K562 (cell line): ENCODE data around the gene CHRM4. TPM values are rescaled to one million over a fixed set of nuclear protein-coding genes. Genes with fewer than 3 reads are reported as not detected.

Source experiments
- ZNF318 ChIP-seq, 2 experiments: fragments of 450-650 bp; IDR thresholded peaks; 2 replicates each; pipeline ENCODE4 v1.6.1; 2016; ENCODE audit warnings: mild to moderate bottlenecking in 2 of 2, borderline replicate concordance in 1 of 2, low read depth in 1 of 2, moderate library complexity in 1 of 2
- polyA plus RNA-seq, 8 experiments: library from polyadenylated mRNA; depleted of rRNA in 4 of 8; stranded (reverse) in 5 of 8; unstranded in 3 of 8; fragments of >200 nt; fragmentation: Nextera tagmentation in 2 of 8; fragmentation: Illumina TruSeq in 1 of 8; extraction: Ambion mirVana in 2 of 8; extraction: Trizol in 1 of 8; gene quantifications; 2 replicates each; pipeline versions ENCODE4 v1.2.1 to v1.2.3, GENCODE V29; 2011 to 2014; ENCODE audit warnings: inconsistent platforms in 1 of 8, missing spikeins in 1 of 8
- total RNA-seq, 7 experiments: library from RNA; depleted of rRNA in 6 of 7; stranded (reverse); fragments of >200 nt in 6 of 7; fragmentation: Illumina TruSeq in 2 of 7; extraction: Trizol in 2 of 7; gene quantifications; 2 replicates each; pipeline versions ENCODE4 v1.2.1 to v1.2.3, GENCODE V29; 2011 to 2021; ENCODE audit warnings: low replicate concordance in 1 of 7

CHRM4 gene
- total and polyA plus RNA-seq, 9 of the 15 experiments (the other 6 are each of a cell fraction or from before 2014, with no cell fraction given): 0.22 to 1.3 (median 0.40) TPM; not detected in 2

GRCh38 chr11:46337626-46338345 is 53.8 kb downstream of the CHRM4 start (continued):
- TF ChIP-seq ZNF318 (IDR thresholded peaks at IDR 0.05; ENCODE audit: borderline replicate concordance in 1 of 2, low read depth in 1 of 2): no peak
- TF ChIP-seq, all 486 proteins: peak for 3
